ENCODE data around the gene GNAO1.

GNAO1 gene

DNA sequence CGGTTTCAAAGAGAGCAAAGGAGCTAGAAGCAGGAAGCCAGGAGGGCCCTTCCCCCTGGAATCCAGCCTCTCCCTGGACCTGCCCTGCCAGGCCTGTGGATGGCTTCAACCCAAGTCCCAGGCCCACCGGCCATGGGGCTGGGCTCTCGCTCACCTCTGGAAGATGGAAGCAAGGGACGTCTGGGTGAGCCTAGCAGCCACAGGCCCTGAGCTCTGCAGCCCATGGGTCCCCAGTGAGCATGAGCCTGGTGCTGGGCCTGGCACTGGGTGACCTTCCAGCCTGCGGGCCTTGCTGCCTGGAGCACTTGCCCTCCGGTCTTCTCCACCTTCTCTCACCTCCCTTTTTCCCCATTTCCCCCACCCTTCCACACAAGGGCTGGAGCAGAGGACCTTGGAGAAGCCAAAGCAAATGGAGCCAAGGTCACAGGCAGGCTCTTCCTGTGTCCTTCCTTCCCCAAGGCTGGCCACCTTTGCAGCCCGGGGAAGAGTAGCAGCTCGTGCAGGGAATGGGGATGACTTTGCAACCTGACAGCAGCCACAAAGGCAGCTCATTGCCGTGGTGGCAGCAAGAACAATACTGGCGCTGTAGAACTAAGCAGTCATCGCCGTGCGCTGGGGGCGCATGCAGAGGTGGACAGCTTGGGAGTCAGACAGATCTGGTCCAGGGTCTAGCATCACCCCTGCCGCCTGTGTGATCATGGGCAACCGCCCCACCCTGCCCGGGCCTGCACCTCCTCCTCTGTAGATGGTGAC is 147.5 kb downstream of the GNAO1 start:
- DNase-seq = no peak

GRCh38 chr16:56339431-56340195 is 148.3 kb downstream of the GNAO1 start:
- DNase-seq = no peak

GRCh38 chr16:56340416-56340815 is 149.1 kb downstream of the GNAO1 start:
- no peak for DNase-seq

- no peak for DNase-seq
Measured at GRCh38 chr16:56340864-56341365, 149.6 kb downstream of the GNAO1 start.

GRCh38 chr16:56341656-56342399 is 150.5 kb downstream of the GNAO1 start:
- DNase-seq = no peak

DNA sequence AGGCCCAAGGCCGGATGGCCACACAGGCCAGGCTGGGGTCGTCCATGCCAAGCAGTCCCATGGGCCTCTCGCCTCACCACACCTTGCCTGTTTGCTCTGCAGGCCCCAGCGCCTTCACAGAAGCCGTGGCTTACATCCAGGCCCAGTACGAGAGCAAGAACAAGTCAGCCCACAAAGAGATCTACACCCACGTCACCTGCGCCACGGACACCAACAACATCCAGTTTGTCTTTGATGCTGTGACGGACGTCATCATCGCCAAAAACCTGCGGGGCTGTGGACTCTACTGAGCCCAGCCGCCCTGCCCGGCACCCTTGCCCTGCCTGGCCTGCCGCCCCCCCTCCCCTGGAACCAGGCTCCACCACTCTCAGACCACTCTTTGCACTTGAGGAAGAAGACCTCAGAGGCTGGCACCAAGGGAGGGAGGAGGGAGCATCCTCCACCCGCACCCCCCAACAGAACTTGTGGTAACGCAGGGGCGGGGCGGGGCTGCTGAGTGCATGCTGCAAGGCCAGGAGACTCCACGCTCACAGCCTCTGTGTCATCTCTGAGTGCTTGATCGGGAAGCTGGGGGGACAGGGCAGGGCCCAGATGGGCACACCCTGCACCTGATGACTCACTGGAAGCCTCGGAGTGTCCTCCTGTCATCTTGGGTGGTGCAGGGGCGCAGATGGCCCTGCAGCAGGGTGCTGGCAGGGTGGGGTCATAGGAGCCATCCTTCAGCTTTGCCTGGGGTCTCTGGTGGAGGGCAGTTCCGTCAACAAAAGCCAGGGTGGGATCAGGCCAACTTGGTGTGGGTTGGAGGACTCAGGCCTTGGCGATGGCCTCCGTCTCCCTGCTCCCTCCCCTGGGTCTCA is 152.6 kb downstream of the GNAO1 start:
- DNase-seq = no peak

- no peak for DNase-seq
Measured at GRCh38 chr16:56344518-56345405, 153.5 kb downstream of the GNAO1 start.

DNA sequence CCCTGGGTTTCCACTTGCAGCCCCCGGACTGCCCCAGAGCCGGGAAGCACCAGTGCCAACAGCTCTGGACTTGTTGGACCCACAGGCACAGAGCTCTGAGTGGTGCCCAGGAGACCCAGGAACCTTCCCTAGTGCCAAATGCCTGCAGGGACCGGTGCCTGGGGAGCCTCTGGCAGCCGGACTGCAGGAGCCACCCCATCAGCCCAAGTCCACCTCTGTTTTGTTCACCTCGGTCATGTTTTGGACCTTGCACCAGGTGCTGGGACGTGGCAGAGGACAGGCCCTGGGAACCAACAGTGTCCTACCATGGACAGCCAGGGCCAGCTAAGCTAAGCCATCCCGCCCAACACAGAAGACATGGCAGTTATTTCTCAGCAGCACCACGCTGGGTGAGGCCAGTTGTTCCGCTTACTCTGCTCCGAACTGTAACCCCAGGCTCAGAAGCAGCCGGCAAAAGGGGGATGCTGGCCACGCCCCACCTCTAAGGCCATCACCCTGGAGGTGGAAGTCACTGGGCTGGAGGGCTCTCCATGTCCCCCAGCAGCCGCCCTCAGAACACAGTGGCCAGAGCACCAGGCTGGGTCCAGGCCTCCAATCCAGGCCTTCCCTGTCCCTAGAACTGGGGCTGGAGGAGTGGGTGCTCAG is 154.2 kb downstream of the GNAO1 start:
- DNase-seq = no peak

GRCh38 chr16:56346131-56346890 is 155.0 kb downstream of the GNAO1 start:
- DNase-seq = no peak

DNA sequence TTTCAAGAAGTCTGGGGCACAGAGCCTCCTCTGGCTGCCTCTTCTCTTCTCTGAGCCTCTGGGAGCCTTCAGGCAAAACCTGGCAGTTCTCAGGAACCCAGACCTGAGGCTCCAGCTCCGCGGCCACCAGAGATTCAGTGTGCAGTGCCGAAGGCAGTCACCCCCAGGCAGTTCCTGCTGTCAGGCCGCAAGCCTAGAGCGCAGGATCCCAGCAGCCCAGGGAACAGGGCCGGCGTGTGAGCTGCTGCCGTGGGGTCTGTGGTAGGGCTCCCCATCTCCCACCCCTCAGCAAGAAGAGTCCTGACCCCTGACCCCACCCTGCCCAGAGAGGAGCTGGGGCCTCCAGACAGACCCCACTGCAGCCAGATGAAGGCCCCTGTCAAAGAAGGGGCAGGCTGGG is 155.9 kb downstream of the GNAO1 start:
- no peak for DNase-seq

- DNase-seq = no peak
Measured at GRCh38 chr16:56347670-56348069, 156.4 kb downstream of the GNAO1 start.

DNA sequence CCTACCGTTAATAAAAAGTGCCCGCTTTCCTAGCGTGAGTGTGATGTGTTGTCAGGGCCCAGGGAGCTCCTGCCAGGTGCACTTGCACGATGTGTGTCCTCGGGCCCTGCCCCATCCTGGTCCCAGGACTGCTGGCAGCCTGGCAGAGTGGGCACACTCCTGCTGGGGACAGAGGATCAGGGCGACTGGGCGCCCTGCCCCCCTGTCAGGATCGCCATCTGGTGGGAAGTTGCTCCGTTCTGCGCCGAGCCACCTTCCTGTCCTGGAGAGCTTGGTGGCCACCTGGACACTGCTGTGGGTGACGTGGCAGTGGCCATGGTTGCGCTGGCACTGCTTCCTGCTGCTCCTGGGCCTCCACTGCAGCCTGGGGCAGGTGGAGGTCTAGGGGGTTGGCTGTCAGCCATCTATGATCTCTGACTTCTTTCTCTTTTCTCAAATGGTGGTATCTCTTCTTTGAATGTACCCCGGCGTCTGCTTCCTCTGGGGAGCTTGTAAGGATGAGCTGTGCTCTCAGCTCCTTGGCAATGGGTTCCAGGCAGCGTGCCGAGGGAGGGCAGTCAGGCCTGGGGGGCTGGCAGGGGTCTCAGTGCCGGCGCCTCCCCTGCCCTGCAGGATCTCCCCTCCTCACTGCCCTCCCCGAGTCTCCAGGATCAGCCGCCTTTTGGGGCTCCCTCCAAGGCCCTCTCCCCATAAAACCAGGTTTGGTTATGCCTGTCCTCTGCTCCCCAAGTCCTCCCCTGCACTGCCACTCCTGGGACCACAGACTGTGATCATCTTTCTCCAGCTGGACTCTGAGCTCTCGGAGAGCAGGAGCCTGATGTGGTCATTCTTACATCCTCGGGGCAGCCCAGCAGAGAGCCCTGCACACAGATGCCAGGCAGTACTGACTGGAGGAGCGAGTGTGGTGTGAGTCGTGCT is 157.1 kb downstream of the GNAO1 start:
- no peak for DNase-seq

GRCh38 chr16:56349086-56349415 is 157.8 kb downstream of the GNAO1 start:
- DNase-seq = no peak

DNA sequence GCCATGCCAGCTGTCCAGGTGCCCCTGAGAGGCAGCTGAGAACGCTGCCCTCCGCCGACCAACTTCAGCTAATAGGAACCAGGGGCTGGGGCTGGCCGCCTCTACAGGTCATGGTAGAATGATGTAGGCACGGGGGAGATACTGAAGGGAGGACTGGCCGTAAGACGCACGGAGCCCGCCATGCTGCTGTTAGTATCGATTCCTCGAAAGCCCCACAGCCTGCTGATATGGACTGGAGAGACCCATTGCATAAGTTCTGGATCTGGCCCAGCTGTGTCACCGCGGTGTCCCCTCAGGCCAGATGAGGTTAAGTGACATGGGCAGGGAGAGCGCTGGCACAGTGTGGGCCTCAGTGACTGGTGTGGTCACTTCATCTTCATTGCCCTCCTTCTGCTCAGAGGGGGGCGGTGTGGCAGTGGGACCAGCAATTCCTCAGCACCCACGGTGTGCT is 158.4 kb downstream of the GNAO1 start:
- DNase-seq = no peak

GRCh38 chr16:56350491-56351405 is 159.5 kb downstream of the GNAO1 start:
- DNase-seq = no peak

DNA sequence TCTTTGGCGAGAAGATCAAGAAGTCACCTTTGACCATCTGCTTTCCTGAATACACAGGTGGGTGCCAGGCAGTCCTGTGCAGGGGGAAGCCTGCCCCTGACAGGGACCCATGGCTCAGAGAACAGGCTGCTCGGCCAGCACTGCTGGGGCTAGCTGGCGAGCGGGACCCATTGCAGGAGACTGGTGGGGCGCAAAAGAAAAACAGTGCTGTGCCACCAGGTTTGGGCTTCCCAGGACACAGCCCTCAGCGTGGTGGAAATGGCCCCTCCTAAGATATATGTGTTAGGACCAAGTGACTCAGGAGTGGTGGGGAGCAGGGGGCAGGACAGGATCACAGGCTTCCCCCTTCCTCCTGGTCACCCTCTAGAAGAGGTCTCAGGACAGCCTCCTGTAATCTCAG is 160.2 kb downstream of the GNAO1 start:
- DNase-seq = no peak

GRCh38 chr16:56352351-56353053 is 161.2 kb downstream of the GNAO1 start:
- DNase-seq = no peak

All from activated CD4-positive, alpha-beta T cell treated with anti-CD3 and anti-CD28 coated beads, Interleukin-2, amount 50 U/mL, for 4 hours (primary cell).